Measurements from ENCODE around the gene SULT1A2. TPM values are rescaled to one million over a fixed set of nuclear protein-coding genes. Genes with fewer than 3 reads are reported as not detected.

The SULT1A2 gene
- total and polyA plus RNA-seq, 2 of the 4 experiments (the other 2 are of a cell fraction): 0.09 TPM; not detected in 1

GRCh38 chr16:28590384-28591340 is 6.2 kb downstream of the SULT1A2 start:
- Histone ChIP-seq H2BK120ac (ENCODE audit: low read depth, low read length) (no peak overlapping the region), H2AK9ac (replicated peaks; ENCODE audit: low read depth, low read length, poor library complexity) (no peak overlapping the region), H2BK20ac (ENCODE audit: low read depth, low read length) (no peak overlapping the region), H3K9ac (ENCODE audit: low read depth, low read length) (no peak overlapping the region), H3K4me2 (ENCODE audit: low read depth, low read length) (no peak overlapping the region), H3K18ac (ENCODE audit: low read depth, low read length) (no peak overlapping the region), H4K91ac (ENCODE audit: insufficient read depth, low read depth, low read length) (no peak overlapping the region), H3K9me3 (ENCODE audit: control insufficient read depth, insufficient read depth, low read length) (no peaks in the 10 kb centered on the region), H3K27me3 (ENCODE audit: control insufficient read depth, insufficient read depth, low read length) (no peaks in the 10 kb centered on the region), H3K27ac (ENCODE audit: insufficient read depth, low read length) (no peak overlapping the region), H2AFZ (replicated peaks; ENCODE audit: low read length, poor library complexity) (no peak overlapping the region), H3K36me3 (ENCODE audit: control insufficient read depth, insufficient read depth, low read length) (peaks cover 19% of the 10 kb centered on the region), H3K14ac (replicated peaks; ENCODE audit: low read depth, low read length) (no peak overlapping the region), H3K79me1 (ENCODE audit: low read depth in 1 of 2, low read length in 2 of 2) (no peaks in the 10 kb centered on the region), H3K23ac (ENCODE audit: low read depth, low read length) (no peak overlapping the region), H3K4me1 (ENCODE audit: control insufficient read depth, insufficient read depth, low read length) (no peaks in the 10 kb centered on the region), H3K4ac (ENCODE audit: low read depth, low read length) (no peak overlapping the region), H4K8ac (ENCODE audit: low read depth in 2 of 2, low read length in 2 of 2) (no peak overlapping the region), H4K5ac (ENCODE audit: low read depth, low read length) (no peak overlapping the region), H3K4me3 (ENCODE audit: insufficient read depth, low read depth, low read length) (no peak overlapping the region), H2AK5ac (ENCODE audit: low read depth, low read length) (no peak overlapping the region), H3K56ac (ENCODE audit: extremely low read depth, insufficient read depth, low read length) (no peak overlapping the region), H4K20me1 (ENCODE audit: insufficient read depth, low read length) (no peaks in the 10 kb centered on the region), H3K9me1 (ENCODE audit: insufficient read depth, low read length) (no peaks in the 10 kb centered on the region), H2BK5ac (ENCODE audit: low read depth, low read length, poor library complexity, severe bottlenecking) (no peak overlapping the region), H2BK15ac (ENCODE audit: low read depth, low read length) (no peak overlapping the region)
- dilution Hi-C loops (cut with HindIII; ENCODE audit: low sequenced_read_pairs, unreplicated experiment) (no loop called here), intact Hi-C loops (cut with micrococcal nuclease) (no loop called here), in situ Hi-C loops (cut with MboI; ENCODE audit: low sequenced_read_pairs) (no loop called here)
- CTCF ChIA-PET: no interaction called here
- 94% methylated on average over 6 of the region's 22 CpGs; no CpG with 5 or more reads in 1 of the 2 experiments for WGBS, 2 experiments (ENCODE audit: extremely low coverage in 2 of 2, insufficient read length in 1 of 2)
- ATAC-seq (ENCODE audit: low read depth) (no peak), DNase-seq (no peak)
- no TSS peak for BruUV-seq (replicated peaks)
- POLR2A ChIA-PET (ENCODE audit: unreplicated experiment): no interaction called here
- TF ChIP-seq MXI1 (IDR thresholded peaks at IDR 0.05; ENCODE audit: borderline replicate concordance, low read depth, low read length) (no peak), RCOR1 (IDR thresholded peaks at IDR 0.05; ENCODE audit: insufficient replicate concordance, low read length) (no peak), FOS (IDR thresholded peaks at IDR 0.05; ENCODE audit: low read depth, low read length) (no peak), POLR2A (IDR thresholded peaks at IDR 0.05; ENCODE audit: low read depth, low read length) (no peak), USF2 (IDR thresholded peaks at IDR 0.05; ENCODE audit: low read depth, low read length) (no peak), MAFK (IDR thresholded peaks at IDR 0.05; ENCODE audit: low read depth, low read length) (no peak), MAZ (IDR thresholded peaks at IDR 0.05; ENCODE audit: borderline replicate concordance, low read depth, low read length) (no peak), RAD21 (IDR thresholded peaks at IDR 0.05; ENCODE audit: low read length) (no peak), BHLHE40 (IDR thresholded peaks at IDR 0.05; ENCODE audit: low read depth, low read length) (no peak), CHD1 (IDR thresholded peaks at IDR 0.05; ENCODE audit: low read depth, low read length) (no peak), SMC3 (IDR thresholded peaks at IDR 0.05; ENCODE audit: low read depth, low read length) (no peak), CEBPB (IDR thresholded peaks at IDR 0.05; ENCODE audit: low read depth, low read length) (no peak), NFE2L2 (IDR thresholded peaks at IDR 0.05; ENCODE audit: low read depth, low read length) (no peak)
- TF ChIP-seq, protein P1, sequence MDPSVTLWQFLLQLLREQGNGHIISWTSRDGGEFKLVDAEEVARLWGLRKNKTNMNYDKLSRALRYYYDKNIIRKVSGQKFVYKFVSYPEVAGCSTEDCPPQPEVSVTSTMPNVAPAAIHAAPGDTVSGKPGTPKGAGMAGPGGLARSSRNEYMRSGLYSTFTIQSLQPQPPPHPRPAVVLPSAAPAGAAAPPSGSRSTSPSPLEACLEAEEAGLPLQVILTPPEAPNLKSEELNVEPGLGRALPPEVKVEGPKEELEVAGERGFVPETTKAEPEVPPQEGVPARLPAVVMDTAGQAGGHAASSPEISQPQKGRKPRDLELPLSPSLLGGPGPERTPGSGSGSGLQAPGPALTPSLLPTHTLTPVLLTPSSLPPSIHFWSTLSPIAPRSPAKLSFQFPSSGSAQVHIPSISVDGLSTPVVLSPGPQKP (IDR thresholded peaks at IDR 0.05; ENCODE audit: borderline replicate concordance, low read depth, low read length): no peak
- TF ChIP-seq, protein P2, sequence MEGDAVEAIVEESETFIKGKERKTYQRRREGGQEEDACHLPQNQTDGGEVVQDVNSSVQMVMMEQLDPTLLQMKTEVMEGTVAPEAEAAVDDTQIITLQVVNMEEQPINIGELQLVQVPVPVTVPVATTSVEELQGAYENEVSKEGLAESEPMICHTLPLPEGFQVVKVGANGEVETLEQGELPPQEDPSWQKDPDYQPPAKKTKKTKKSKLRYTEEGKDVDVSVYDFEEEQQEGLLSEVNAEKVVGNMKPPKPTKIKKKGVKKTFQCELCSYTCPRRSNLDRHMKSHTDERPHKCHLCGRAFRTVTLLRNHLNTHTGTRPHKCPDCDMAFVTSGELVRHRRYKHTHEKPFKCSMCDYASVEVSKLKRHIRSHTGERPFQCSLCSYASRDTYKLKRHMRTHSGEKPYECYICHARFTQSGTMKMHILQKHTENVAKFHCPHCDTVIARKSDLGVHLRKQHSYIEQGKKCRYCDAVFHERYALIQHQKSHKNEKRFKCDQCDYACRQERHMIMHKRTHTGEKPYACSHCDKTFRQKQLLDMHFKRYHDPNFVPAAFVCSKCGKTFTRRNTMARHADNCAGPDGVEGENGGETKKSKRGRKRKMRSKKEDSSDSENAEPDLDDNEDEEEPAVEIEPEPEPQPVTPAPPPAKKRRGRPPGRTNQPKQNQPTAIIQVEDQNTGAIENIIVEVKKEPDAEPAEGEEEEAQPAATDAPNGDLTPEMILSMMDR (conservative IDR thresholded peaks at IDR 0.05; ENCODE audit: low read depth, low read length): no peak

Measured in IMR-90 (cell line).